K562 (cell line): ENCODE results near the gene TOR1B. TPM values are rescaled to one million over a fixed set of nuclear protein-coding genes. Genes with fewer than 3 reads are reported as not detected.

Source experiments
- CBX3 ChIP-seq, 2 experiments: IDR thresholded peaks; 1 replicate in 1 of 2; 2 replicates in 1 of 2; pipeline ENCODE4 v1.6.1; 2012; ENCODE audit warnings: inconsistent platforms in 2 of 2, low read length in 2 of 2, borderline replicate concordance in 1 of 2, control low read depth in 1 of 2
- CC2D1A ChIP-seq: fragments of 450-650 bp; IDR thresholded peaks from 2 replicates; pipeline ENCODE4 v1.6.1; 2017; ENCODE audit warnings: mild to moderate bottlenecking
- HLTF ChIP-seq: fragments of 450-650 bp; IDR thresholded peaks from 2 replicates; pipeline ENCODE4 v1.6.1; 2016
- MTA1 ChIP-seq: fragments of 450-650 bp; IDR thresholded peaks from 2 replicates; pipeline ENCODE4 v1.6.1; 2017; ENCODE audit warnings: borderline replicate concordance
- PHB2 ChIP-seq: fragments of 450-650 bp; IDR thresholded peaks from 2 replicates; pipeline ENCODE4 v1.6.1; 2017; ENCODE audit warnings: low read depth
- TOE1 ChIP-seq, 2 experiments: fragments of 450-650 bp in 1 of 2; sonication (generic) in 1 of 2; formaldehyde crosslinking in 1 of 2; IDR thresholded peaks; 2 replicates each; pipeline versions ENCODE4 v1.7.1 to v1.8.0; 2016 to 2022; ENCODE audit warnings: borderline replicate concordance in 2 of 2, mild to moderate bottlenecking in 2 of 2, antibody characterized with exemption in 1 of 2, inconsistent platforms in 1 of 2, low read depth in 1 of 2, missing genetic modification reagents in 1 of 2, moderate library complexity in 1 of 2
- polyA plus RNA-seq, 8 experiments: library from polyadenylated mRNA; depleted of rRNA in 4 of 8; stranded (reverse) in 5 of 8; unstranded in 3 of 8; fragments of >200 nt; fragmentation: Nextera tagmentation in 2 of 8; fragmentation: Illumina TruSeq in 1 of 8; extraction: Ambion mirVana in 2 of 8; extraction: Trizol in 1 of 8; gene quantifications; 2 replicates each; pipeline versions ENCODE4 v1.2.1 to v1.2.3, GENCODE V29; 2011 to 2014; ENCODE audit warnings: inconsistent platforms in 1 of 8, missing spikeins in 1 of 8
- total RNA-seq, 7 experiments: library from RNA; depleted of rRNA in 6 of 7; stranded (reverse); fragments of >200 nt in 6 of 7; fragmentation: Illumina TruSeq in 2 of 7; extraction: Trizol in 2 of 7; gene quantifications; 2 replicates each; pipeline versions ENCODE4 v1.2.1 to v1.2.3, GENCODE V29; 2011 to 2021; ENCODE audit warnings: low replicate concordance in 1 of 7
- TF ChIP-seq, protein P1 (sequence below): fragments of 450-650 bp; IDR thresholded peaks from 2 replicates; pipeline ENCODE4 v1.6.1; 2016; ENCODE audit warnings: low read depth
- TF ChIP-seq, protein P2 (sequence below), 2 experiments: fragments of 450-650 bp; IDR thresholded peaks; 2 replicates each; pipeline ENCODE4 v1.6.1; 2016
- TF ChIP-seq, protein P3 (sequence below), 2 experiments: fragments of 450-650 bp in 1 of 2; IDR thresholded peaks; 2 replicates each; pipeline ENCODE4 v1.6.1; 2011 to 2017; ENCODE audit warnings: low read depth in 2 of 2, antibody characterized with exemption in 1 of 2, borderline replicate concordance in 1 of 2, low read length in 1 of 2, mild to moderate bottlenecking in 1 of 2, mixed read lengths in 1 of 2; ENCODE audit not compliant: control insufficient read depth in 1 of 2

Gene TOR1B
- total and polyA plus RNA-seq, 9 of the 15 experiments (the other 6 are each of a cell fraction or from before 2014, with no cell fraction given): 4.2 to 36.5 (median 24.6) TPM

DNA sequence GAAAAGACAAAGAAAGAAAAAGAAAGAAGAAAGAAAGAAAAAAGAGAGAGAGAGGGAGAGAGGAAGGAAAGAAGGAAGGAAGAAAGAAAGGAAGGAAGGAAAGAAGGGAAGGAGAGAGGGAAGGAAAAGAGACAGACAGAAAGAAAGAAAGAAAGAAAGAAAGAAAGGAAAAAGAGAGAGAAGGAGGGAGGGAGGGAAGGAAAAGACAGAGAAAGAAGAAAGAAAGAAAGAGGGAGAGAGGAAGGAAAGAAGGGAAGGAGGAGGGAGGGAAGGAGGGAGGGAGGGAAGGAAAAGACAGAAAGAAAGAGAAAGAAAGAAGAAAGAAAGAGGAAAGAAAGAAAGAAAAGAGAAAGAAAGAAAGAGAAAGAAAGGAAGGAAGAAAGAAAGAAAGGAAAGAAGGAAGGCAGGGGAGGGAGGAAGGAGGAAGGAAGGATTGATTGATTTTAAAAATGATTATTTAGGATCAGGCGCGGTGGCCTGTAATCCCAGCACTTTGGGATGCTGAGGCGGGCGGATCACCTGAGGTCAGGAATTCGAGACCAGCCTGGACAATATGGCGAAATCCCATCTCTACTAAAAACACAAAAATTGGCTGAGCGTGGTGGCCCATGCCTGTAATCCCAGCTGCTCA lies 23.3 kb upstream of the TOR1B start (continued):
- TF ChIP-seq, protein P1, sequence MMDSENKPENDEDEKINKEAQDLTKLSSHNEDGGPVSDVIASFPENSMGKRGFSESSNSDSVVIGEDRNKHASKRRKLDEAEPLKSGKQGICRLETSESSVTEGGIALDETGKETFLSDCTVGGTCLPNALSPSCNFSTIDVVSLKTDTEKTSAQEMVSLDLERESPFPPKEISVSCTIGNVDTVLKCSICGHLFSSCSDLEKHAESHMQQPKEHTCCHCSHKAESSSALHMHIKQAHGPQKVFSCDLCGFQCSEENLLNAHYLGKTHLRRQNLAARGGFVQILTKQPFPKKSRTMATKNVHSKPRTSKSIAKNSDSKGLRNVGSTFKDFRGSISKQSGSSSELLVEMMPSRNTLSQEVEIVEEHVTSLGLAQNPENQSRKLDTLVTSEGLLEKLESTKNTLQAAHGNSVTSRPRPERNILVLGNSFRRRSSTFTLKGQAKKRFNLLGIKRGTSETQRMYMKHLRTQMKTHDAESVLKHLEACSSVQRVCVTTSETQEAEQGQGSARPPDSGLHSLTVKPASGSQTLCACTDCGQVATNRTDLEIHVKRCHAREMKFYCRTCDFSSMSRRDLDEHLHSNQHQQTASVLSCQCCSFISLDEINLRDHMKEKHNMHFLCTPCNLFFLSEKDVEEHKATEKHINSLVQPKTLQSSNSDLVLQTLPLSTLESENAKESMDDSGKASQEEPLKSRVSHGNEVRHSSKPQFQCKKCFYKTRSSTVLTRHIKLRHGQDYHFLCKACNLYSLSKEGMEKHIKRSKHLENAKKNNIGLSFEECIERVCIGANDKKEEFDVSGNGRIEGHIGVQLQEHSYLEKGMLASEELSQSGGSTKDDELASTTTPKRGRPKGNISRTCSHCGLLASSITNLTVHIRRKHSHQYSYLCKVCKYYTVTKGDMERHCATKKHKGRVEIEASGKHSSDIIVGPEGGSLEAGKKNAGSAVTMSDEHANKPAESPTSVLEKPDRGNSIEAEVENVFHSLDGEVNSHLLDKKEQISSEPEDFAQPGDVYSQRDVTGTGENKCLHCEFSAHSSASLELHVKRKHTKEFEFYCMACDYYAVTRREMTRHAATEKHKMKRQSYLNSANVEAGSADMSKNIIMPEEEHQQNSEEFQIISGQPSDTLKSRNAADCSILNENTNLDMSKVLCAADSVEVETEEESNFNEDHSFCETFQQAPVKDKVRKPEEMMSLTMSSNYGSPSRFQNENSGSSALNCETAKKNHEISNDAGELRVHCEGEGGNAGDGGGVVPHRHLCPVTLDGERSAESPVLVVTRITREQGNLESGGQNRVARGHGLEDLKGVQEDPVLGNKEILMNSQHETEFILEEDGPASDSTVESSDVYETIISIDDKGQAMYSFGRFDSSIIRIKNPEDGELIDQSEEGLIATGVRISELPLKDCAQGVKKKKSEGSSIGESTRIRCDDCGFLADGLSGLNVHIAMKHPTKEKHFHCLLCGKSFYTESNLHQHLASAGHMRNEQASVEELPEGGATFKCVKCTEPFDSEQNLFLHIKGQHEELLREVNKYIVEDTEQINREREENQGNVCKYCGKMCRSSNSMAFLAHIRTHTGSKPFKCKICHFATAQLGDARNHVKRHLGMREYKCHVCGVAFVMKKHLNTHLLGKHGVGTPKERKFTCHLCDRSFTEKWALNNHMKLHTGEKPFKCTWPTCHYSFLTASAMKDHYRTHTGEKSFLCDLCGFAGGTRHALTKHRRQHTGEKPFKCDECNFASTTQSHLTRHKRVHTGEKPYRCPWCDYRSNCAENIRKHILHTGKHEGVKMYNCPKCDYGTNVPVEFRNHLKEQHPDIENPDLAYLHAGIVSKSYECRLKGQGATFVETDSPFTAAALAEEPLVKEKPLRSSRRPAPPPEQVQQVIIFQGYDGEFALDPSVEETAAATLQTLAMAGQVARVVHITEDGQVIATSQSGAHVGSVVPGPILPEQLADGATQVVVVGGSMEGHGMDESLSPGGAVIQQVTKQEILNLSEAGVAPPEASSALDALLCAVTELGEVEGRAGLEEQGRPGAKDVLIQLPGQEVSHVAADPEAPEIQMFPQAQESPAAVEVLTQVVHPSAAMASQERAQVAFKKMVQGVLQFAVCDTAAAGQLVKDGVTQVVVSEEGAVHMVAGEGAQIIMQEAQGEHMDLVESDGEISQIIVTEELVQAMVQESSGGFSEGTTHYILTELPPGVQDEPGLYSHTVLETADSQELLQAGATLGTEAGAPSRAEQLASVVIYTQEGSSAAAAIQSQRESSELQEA: 0 out of 2 replicates have a peak, but pooled peaks have one; percentile 30
- TF ChIP-seq, protein P2, sequence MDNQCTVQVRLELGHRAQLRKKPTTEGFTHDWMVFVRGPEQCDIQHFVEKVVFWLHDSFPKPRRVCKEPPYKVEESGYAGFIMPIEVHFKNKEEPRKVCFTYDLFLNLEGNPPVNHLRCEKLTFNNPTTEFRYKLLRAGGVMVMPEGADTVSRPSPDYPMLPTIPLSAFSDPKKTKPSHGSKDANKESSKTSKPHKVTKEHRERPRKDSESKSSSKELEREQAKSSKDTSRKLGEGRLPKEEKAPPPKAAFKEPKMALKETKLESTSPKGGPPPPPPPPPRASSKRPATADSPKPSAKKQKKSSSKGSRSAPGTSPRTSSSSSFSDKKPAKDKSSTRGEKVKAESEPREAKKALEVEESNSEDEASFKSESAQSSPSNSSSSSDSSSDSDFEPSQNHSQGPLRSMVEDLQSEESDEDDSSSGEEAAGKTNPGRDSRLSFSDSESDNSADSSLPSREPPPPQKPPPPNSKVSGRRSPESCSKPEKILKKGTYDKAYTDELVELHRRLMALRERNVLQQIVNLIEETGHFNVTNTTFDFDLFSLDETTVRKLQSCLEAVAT (IDR thresholded peaks at IDR 0.05): peak in 1 of 2 experiments; percentile 61; a peak in 1 of 4 replicates
- TF ChIP-seq TOE1 (IDR thresholded peaks at IDR 0.05; ENCODE audit: borderline replicate concordance) (0 out of 2 replicates have a peak, but pooled peaks have one; percentile 30), TOE1 (CRISPR knock-in tag; IDR thresholded peaks at IDR 0.05; ENCODE audit: borderline replicate concordance, low read depth) (no peak), HLTF (peak; percentile 66), CBX3 (IDR thresholded peaks at IDR 0.05; ENCODE audit: borderline replicate concordance in 1 of 2, low read length in 2 of 2) (no peak), CC2D1A (peak; percentile 39; the same call in 1 of the 2 replicates), PHB2 (peak; percentile 60; the same call in 1 of the 2 replicates), MTA1 (peak; percentile 89)
- TF ChIP-seq, protein P3, sequence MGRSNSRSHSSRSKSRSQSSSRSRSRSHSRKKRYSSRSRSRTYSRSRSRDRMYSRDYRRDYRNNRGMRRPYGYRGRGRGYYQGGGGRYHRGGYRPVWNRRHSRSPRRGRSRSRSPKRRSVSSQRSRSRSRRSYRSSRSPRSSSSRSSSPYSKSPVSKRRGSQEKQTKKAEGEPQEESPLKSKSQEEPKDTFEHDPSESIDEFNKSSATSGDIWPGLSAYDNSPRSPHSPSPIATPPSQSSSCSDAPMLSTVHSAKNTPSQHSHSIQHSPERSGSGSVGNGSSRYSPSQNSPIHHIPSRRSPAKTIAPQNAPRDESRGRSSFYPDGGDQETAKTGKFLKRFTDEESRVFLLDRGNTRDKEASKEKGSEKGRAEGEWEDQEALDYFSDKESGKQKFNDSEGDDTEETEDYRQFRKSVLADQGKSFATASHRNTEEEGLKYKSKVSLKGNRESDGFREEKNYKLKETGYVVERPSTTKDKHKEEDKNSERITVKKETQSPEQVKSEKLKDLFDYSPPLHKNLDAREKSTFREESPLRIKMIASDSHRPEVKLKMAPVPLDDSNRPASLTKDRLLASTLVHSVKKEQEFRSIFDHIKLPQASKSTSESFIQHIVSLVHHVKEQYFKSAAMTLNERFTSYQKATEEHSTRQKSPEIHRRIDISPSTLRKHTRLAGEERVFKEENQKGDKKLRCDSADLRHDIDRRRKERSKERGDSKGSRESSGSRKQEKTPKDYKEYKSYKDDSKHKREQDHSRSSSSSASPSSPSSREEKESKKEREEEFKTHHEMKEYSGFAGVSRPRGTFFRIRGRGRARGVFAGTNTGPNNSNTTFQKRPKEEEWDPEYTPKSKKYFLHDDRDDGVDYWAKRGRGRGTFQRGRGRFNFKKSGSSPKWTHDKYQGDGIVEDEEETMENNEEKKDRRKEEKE (IDR thresholded peaks at IDR 0.05; ENCODE audit: borderline replicate concordance in 1 of 2, control insufficient read depth in 1 of 2, low read depth in 2 of 2, low read length in 1 of 2): 0 out of 4 replicates have a peak, but pooled peaks of 1 of the 2 experiments have one; percentile 38
- TF ChIP-seq, all 486 proteins: peak for 34
